ENCODE data around the gene BABAM1.
A peak's percentile ranks its signal among the peaks of the same experiment; 100 is the strongest.

Gene BABAM1

DNA sequence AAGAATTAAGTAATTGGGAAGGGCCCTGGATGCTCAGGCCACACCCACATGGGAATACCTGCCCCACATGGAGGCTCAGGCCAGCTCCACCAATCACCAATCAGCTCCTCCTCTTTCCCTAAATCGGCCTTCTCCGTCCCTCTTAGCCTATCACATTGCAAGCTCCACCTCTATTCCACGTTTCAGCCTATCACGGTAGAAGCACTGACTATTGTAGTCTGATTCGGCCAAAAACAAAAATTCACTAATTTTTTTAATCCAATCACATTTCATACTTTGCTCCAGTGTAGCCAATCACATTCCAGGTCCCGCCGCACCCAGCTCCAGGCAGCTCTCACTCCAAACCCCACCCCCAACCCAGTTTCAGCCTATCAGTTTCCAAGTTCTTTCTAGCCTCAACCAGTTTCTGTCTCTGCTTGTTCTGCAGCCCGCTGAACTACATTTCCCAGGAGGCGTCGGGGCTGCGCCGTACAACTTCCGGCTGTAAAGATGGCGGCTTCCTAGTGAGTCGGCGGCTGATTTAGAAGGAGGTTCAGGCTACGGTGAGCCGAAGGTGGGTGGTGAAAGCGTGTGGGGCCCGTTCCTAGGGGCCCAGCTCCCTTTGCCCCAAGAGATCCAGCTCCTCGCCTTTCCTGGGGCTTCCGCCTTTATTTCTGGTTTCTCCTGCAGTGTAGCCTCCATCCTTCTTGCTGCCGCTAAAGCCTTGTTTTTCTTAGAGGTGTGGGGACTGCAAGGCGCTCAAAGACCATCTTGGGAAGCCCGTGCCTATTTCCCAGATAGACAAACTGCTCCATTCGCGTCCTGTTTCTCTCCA, at the start of gene BABAM1:
Gene BABAM1, plus strand, starts transcription at position 469 of the 814 bp plus-strand sequence. CDS start 1,364 bp downstream, outside the sequence.
- TF ChIP-seq, protein P1, sequence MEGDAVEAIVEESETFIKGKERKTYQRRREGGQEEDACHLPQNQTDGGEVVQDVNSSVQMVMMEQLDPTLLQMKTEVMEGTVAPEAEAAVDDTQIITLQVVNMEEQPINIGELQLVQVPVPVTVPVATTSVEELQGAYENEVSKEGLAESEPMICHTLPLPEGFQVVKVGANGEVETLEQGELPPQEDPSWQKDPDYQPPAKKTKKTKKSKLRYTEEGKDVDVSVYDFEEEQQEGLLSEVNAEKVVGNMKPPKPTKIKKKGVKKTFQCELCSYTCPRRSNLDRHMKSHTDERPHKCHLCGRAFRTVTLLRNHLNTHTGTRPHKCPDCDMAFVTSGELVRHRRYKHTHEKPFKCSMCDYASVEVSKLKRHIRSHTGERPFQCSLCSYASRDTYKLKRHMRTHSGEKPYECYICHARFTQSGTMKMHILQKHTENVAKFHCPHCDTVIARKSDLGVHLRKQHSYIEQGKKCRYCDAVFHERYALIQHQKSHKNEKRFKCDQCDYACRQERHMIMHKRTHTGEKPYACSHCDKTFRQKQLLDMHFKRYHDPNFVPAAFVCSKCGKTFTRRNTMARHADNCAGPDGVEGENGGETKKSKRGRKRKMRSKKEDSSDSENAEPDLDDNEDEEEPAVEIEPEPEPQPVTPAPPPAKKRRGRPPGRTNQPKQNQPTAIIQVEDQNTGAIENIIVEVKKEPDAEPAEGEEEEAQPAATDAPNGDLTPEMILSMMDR (IDR thresholded peaks at IDR 0.05; ENCODE audit: low read depth, low read length): no peak
- Histone ChIP-seq H3K27me3 (ENCODE audit: insufficient read depth, low read depth, severe bottlenecking) (no peaks in the 10 kb centered on the region), H3K4me3 (ENCODE audit: low read depth, low read length) (peak within 1 kb of the TSS; percentile 92), H3K9me3 (ENCODE audit: severe bottlenecking) (no peaks in the 10 kb centered on the region), H3K36me3 (peaks cover 25% of the 10 kb centered on the region), H3K27ac (peak within 1 kb of the TSS; percentile 84)
- DNase-seq: peak; percentile 97

DNA sequence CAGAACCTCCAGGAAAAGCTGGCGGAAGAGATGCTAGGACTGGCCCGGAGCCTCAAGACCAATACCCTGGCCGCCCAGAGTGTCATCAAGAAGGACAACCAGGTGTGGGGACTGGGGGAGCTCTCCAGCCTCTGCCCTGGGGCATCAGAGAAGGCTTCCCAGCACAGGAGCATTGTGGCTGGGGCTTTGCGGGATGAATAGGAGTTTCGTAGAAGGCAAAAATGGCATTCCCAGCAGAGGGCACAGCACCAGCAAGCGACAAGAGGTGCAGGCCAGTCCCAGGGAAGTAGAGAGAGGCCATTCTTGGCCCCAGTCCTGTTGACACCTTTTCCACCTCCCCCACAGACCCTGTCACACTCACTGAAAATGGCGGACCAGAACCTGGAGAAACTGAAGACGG, 48.0 kb upstream of the BABAM1 start:
- H3K27ac ChIP-seq: no peak overlapping the region
- H3K4me3 ChIP-seq (ENCODE audit: low read depth, low read length): no peak overlapping the region
- H3K27me3 ChIP-seq (ENCODE audit: insufficient read depth, low read depth, severe bottlenecking): no peaks in the 10 kb centered on the region
- H3K9me3 ChIP-seq (ENCODE audit: severe bottlenecking): no peaks in the 10 kb centered on the region
- no peak for DNase-seq
- H3K36me3 ChIP-seq: peaks cover 13% of the 10 kb centered on the region
- TF ChIP-seq, protein P1 (IDR thresholded peaks at IDR 0.05; ENCODE audit: low read depth, low read length): no peak

DNA sequence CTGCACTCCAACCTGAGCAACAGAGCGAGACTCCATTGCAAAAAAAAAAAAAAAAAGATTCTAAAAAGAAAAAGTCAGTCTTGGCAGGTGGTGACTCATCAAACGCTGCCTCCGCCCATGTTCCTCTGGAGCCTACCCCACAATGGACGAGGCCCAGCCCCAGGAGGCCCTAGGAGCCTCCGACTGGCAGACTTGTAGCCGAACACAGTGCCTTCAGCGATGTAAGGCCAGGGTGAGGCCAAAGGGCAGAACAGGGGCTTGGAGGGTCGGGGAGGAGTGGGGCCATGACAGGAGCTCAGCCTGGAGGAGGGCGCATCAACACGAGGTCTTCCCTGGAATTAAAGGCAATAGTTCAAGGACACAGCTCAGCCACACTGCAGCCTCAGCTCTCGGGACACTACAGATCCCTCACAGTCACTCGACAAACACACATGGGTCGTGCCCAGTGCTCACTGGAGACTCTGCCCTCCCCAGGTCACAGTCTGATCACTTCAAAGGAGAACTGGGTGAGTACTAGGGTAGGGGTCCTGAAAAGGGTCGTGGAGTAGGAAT, 47.0 kb upstream of the BABAM1 start:
- DNase-seq: no peak
- Histone ChIP-seq H3K9me3 (ENCODE audit: severe bottlenecking) (no peaks in the 10 kb centered on the region), H3K36me3 (peaks cover 13% of the 10 kb centered on the region), H3K27me3 (ENCODE audit: insufficient read depth, low read depth, severe bottlenecking) (no peaks in the 10 kb centered on the region), H3K27ac (no peak overlapping the region), H3K4me3 (ENCODE audit: low read depth, low read length) (no peak overlapping the region)
- TF ChIP-seq, protein P1 (IDR thresholded peaks at IDR 0.05; ENCODE audit: low read depth, low read length): no peak

DNA sequence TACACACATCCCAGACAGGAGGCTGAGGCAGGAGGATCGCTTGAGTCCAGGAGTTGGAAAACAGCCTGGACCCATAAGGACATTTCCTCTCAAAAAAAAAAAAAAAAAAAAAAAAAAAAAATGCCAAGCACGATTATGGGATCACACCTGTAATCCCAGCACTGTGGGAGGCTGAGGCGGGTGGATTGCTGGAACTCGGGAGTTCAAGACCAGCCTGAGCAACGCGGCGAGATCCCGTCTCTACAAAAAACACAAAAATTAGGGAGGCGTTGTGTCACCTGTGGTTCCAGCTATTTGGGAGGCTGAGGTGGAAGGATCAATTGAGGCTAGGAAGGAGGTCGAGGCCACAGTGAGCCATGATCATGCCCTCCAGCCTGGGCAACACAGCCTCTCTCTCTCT, 42.2 kb upstream of the BABAM1 start:
- peaks cover 20% of the 10 kb centered on the region for H3K36me3 ChIP-seq
- H3K27me3 ChIP-seq (ENCODE audit: insufficient read depth, low read depth, severe bottlenecking): no peaks in the 10 kb centered on the region
- H3K4me3 ChIP-seq (ENCODE audit: low read depth, low read length): no peak overlapping the region
- no peak for DNase-seq
- H3K27ac ChIP-seq: no peak overlapping the region
- H3K9me3 ChIP-seq (ENCODE audit: severe bottlenecking): no peaks in the 10 kb centered on the region
- TF ChIP-seq, protein P1 (IDR thresholded peaks at IDR 0.05; ENCODE audit: low read depth, low read length): no peak

DNA sequence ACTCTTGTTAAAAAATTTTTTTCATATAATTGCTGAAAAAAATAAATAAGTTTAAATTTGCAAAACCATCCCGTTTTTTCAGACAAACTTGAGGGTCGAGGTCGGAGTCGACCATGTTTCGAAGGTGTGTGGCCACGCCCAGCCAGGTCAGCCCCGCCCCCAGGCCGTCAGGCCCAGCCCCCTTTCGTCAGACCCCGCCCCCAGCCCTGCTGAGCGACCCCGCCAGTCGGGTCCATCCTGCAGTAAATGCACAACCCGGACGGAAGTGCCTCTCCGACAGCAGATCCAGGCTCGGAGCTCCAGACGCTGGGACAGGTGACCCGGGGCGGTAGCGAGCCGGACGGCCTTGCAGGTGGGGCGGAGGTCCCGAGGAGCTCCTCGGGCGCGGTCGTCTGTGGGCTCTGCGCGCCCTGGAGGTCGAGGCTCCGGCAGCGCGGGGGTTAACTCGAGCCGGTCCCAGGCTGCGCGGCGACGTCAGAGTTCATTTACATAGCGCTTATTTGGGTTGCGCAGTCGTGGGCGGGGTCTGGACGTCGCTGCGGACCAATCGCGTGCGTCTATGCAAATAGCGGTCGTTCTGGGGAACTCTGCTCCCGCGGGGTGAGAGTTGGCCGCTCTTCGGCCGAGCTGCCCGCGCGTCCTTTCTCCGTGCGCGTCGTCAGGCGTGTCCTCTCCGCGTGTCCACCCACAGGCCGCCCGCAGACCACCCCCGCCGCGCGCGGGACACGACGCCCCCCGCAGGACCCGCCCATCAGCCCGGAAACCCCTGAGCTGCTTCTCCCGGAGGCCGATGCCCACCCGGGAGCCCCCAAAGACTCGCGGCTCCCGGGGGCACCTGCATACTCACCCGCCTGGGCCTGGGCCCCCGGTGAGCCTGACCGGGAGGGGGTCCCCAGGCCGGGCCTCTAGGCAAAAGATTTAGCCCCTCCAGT, 41.0 kb upstream of the BABAM1 start, which contains the start of gene OCEL1:
Gene OCEL1, plus strand, starts transcription at position 225 of the 932 bp plus-strand sequence. Its CDS starts 22 bp downstream, at position 247.
- TF ChIP-seq, protein P1 (IDR thresholded peaks at IDR 0.05; ENCODE audit: low read depth, low read length): no peak
- H3K4me3 ChIP-seq (ENCODE audit: low read depth, low read length): peak within 1 kb of the TSS; percentile 64

More for the DNA sequence above, 41.0 kb upstream of the BABAM1 start, which contains the start of gene OCEL1:
- peak within 1 kb of the TSS; percentile 80 for H3K27ac ChIP-seq
- H3K27me3 ChIP-seq (ENCODE audit: insufficient read depth, low read depth, severe bottlenecking): no peaks in the 10 kb centered on the region
- H3K9me3 ChIP-seq (ENCODE audit: severe bottlenecking): no peaks in the 10 kb centered on the region
- DNase-seq: peak; percentile 98
- peaks cover 31% of the 10 kb centered on the region for H3K36me3 ChIP-seq

All from WERI-Rb-1 (cell line).